Ovary (tissue), 3 donors: Measurements from ENCODE around the gene RNF126.

Experiments
- POLR2A ChIP-seq: fragments of 450-650 bp; IDR thresholded peaks from one replicate; pipeline ENCODE4 v1.6.1; 2017; ENCODE audit warnings: antibody characterized with exemption, mild to moderate bottlenecking, moderate library complexity
- TF ChIP-seq, protein P1 (sequence below), 3 donors: fragments of 450-650 bp in 2 of 3; fragments of 200-600 bp in 1 of 3; IDR thresholded peaks; one replicate each; pipeline versions ENCODE4 v1.5.1 to v1.8.0; 2016 to 2022; ENCODE audit warnings: antibody characterized with exemption in 3 of 3, mild to moderate bottlenecking in 1 of 3
- donor health status: DM: no; HTN: no; CAD: no.

DNA sequence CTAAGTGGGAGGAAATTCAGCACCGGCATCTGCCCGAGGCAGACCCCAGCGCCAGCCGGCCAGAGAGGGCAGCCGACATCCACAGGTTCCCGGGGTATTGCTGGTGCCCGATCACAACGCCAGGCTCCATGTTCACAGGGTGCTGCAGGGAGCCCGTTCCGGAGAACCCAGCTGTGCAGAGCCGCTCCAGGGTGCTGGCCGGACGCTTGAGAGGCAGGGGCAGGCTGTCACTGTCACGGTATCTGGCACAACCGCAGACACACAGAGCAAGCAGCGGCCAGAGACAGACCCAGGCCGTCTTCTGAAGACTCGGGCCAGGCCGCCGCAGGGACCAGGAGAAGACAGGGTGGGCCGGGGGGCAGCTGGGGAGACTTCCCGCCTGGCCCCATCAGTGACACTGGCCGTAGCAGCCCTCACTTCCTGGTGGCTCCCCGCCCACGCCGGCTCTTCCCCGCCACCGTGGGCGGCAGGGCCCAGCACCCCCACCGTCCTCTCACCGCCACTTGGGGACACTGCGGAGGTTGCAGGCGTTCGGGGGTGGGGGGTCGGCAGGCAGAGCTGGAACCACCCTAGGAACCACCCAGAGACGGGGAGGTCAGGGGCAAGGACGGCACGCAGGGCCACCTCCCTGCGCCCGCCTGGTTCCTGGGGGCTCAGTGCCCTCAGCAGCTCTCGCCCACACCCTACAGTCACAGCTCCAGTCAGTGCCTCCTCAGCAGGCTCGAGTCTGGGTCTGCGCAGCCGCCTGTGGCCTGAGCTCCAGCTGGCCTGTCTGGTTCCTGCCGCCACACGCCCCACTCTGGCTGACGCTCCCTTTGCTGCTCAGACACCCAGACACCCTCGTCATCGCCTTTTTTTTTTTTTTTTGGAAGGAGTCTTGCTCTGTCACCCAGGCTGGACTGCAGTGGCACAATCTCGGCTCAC is 3.8 kb downstream of the RNF126 start:
- no peak for TF ChIP-seq POLR2A
- TF ChIP-seq, protein P1, sequence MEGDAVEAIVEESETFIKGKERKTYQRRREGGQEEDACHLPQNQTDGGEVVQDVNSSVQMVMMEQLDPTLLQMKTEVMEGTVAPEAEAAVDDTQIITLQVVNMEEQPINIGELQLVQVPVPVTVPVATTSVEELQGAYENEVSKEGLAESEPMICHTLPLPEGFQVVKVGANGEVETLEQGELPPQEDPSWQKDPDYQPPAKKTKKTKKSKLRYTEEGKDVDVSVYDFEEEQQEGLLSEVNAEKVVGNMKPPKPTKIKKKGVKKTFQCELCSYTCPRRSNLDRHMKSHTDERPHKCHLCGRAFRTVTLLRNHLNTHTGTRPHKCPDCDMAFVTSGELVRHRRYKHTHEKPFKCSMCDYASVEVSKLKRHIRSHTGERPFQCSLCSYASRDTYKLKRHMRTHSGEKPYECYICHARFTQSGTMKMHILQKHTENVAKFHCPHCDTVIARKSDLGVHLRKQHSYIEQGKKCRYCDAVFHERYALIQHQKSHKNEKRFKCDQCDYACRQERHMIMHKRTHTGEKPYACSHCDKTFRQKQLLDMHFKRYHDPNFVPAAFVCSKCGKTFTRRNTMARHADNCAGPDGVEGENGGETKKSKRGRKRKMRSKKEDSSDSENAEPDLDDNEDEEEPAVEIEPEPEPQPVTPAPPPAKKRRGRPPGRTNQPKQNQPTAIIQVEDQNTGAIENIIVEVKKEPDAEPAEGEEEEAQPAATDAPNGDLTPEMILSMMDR (IDR thresholded peaks at IDR 0.05): no peak
